ENCODE results near the gene MED25.

MED25 gene

GRCh38 chr19:49806620-49806959 lies 11.5 kb upstream of the MED25 start:
- TF ChIP-seq REST (IDR thresholded peaks at IDR 0.05; ENCODE audit: insufficient read depth in 1 of 2, low read depth in 2 of 2, low read length in 2 of 2) (no peak), FOXP2 (optimal IDR thresholded peaks at IDR 0.05; ENCODE audit: borderline replicate concordance, extremely low read depth, extremely low read length, insufficient read depth) (no peak), POLR2AphosphoS5 (IDR thresholded peaks at IDR 0.05; ENCODE audit: low read depth, low read length) (no peak), TAF1 (IDR thresholded peaks at IDR 0.05; ENCODE audit: borderline replicate concordance, insufficient read depth, low read length) (no peak), SIN3A (IDR thresholded peaks at IDR 0.05; ENCODE audit: borderline replicate concordance, insufficient read depth, low read length) (no peak)

GRCh38 chr19:49807058-49807903 lies 10.8 kb upstream of the MED25 start:
- peak; percentile 35; the same call in 1 of the 2 replicates for TF ChIP-seq POLR2AphosphoS5 (IDR thresholded peaks at IDR 0.05; ENCODE audit: low read depth, low read length)
- TF ChIP-seq SIN3A (IDR thresholded peaks at IDR 0.05; ENCODE audit: borderline replicate concordance, insufficient read depth, low read length): no peak

- TF ChIP-seq POLR2AphosphoS5 (IDR thresholded peaks at IDR 0.05; ENCODE audit: low read depth, low read length) (no peak), SIN3A (IDR thresholded peaks at IDR 0.05; ENCODE audit: borderline replicate concordance, insufficient read depth, low read length) (no peak), FOXP2 (optimal IDR thresholded peaks at IDR 0.05; ENCODE audit: borderline replicate concordance, extremely low read depth, extremely low read length, insufficient read depth) (no peak), TAF1 (IDR thresholded peaks at IDR 0.05; ENCODE audit: borderline replicate concordance, insufficient read depth, low read length) (no peak)
Measured at GRCh38 chr19:49807904-49808675, 10.0 kb upstream of the MED25 start.

GRCh38 chr19:49808711-49809159 lies 9.4 kb upstream of the MED25 start:
- TF ChIP-seq SIN3A (IDR thresholded peaks at IDR 0.05; ENCODE audit: borderline replicate concordance, insufficient read depth, low read length): no peak
- no peak for TF ChIP-seq REST (IDR thresholded peaks at IDR 0.05; ENCODE audit: insufficient read depth in 1 of 2, low read depth in 2 of 2, low read length in 2 of 2)
- TF ChIP-seq POLR2AphosphoS5 (IDR thresholded peaks at IDR 0.05; ENCODE audit: low read depth, low read length): no peak
- TF ChIP-seq TAF1 (IDR thresholded peaks at IDR 0.05; ENCODE audit: borderline replicate concordance, insufficient read depth, low read length): no peak
- no peak for TF ChIP-seq FOXP2 (optimal IDR thresholded peaks at IDR 0.05; ENCODE audit: borderline replicate concordance, extremely low read depth, extremely low read length, insufficient read depth)

- TF ChIP-seq REST (IDR thresholded peaks at IDR 0.05; ENCODE audit: insufficient read depth in 1 of 2, low read depth in 2 of 2, low read length in 2 of 2) (no peak), TAF1 (IDR thresholded peaks at IDR 0.05; ENCODE audit: borderline replicate concordance, insufficient read depth, low read length) (no peak), POLR2AphosphoS5 (IDR thresholded peaks at IDR 0.05; ENCODE audit: low read depth, low read length) (no peak; the same call in 1 of the 2 replicates), SIN3A (IDR thresholded peaks at IDR 0.05; ENCODE audit: borderline replicate concordance, insufficient read depth, low read length) (no peak), FOXP2 (optimal IDR thresholded peaks at IDR 0.05; ENCODE audit: borderline replicate concordance, extremely low read depth, extremely low read length, insufficient read depth) (no peak)
Measured at GRCh38 chr19:49809160-49809940, 8.7 kb upstream of the MED25 start.

All from PFSK-1 (cell line).